PC-9 (cell line): ENCODE measurements around the gene MECR. TPM values are rescaled to one million over a fixed set of nuclear protein-coding genes. Genes with fewer than 3 reads are reported as not detected.

Experiments
- BruUV-seq: library from RNA; stranded (reverse); fragments of 400-500 nt; replicated peaks from 2 replicates; lab custom pipeline; 2021; lab: Mats Ljungman, UMichigan
- CTCF ChIA-PET: fragments of 300-600 bp; sonication (Branson Sonifier 250); formaldehyde crosslinking; loops from one replicate; lab custom pipeline; 2022; ENCODE audit warnings: antibody characterized with exemption; lab: Charles Lee
- POLR2A ChIA-PET: fragments of 300-600 bp; sonication (Branson Sonifier 250); formaldehyde crosslinking; loops from one replicate; lab custom pipeline; 2022; ENCODE audit warnings: antibody characterized with exemption; ENCODE audit not compliant: unreplicated experiment; lab: Charles Lee
- DNase-seq, 2 experiments: peaks; one replicate each; pipeline versions ENCODE4 v3.0.0 to v3.0.0-alpha.2; 2015 to 2022; ENCODE audit warnings: mixed read lengths in 1 of 2
- H2AFZ ChIP-seq: fragments of 200-600 bp; sonication (generic); 2 replicates; pipeline ENCODE4 v1.8.1; 2017; ENCODE audit warnings: antibody characterized with exemption
- H3F3A ChIP-seq: fragments of 200-600 bp; sonication (generic); 2 replicates; pipeline ENCODE4 v1.8.1; 2017; ENCODE audit warnings: antibody characterized with exemption, mild to moderate bottlenecking, low read depth; ENCODE audit not compliant: insufficient read depth
- H3K27ac ChIP-seq: fragments of 200-600 bp; sonication (generic); 2 replicates; pipeline ENCODE4 v1.6.1; 2016; ENCODE audit warnings: mixed run types
- H3K27me3 ChIP-seq: fragments of 200-600 bp; sonication (generic); 2 replicates; pipeline ENCODE4 v1.6.1; 2016; ENCODE audit warnings: low read depth, mixed run types; ENCODE audit not compliant: insufficient read depth
- H3K36me3 ChIP-seq: fragments of 200-600 bp; sonication (generic); 2 replicates; pipeline ENCODE4 v1.6.1; 2016; ENCODE audit warnings: low read depth, mixed run types
- H3K4me1 ChIP-seq: fragments of 200-600 bp; sonication (generic); replicated peaks from 2 replicates; pipeline ENCODE4 v1.6.1; 2016; ENCODE audit warnings: mixed run types; ENCODE audit not compliant: insufficient read depth
- H3K4me2 ChIP-seq: fragments of 200-600 bp; sonication (generic); 2 replicates; pipeline ENCODE4 v1.6.1; 2017; ENCODE audit warnings: mixed run types
- H3K4me3 ChIP-seq: fragments of 200-600 bp; sonication (generic); 2 replicates; pipeline ENCODE4 v1.6.1; 2016; ENCODE audit warnings: mixed run types
- H3K79me2 ChIP-seq: fragments of 200-600 bp; sonication (generic); 2 replicates; pipeline ENCODE4 v1.6.1; 2017; ENCODE audit warnings: low read depth, mixed run types
- H3K9me2 ChIP-seq: fragments of 200-600 bp; sonication (generic); 2 replicates; pipeline ENCODE4 v1.8.1; 2017; ENCODE audit warnings: mild to moderate bottlenecking; ENCODE audit not compliant: insufficient read depth
- H3K9me3 ChIP-seq: fragments of 200-600 bp; sonication (generic); 2 replicates; pipeline ENCODE4 v1.8.1; 2016; ENCODE audit warnings: low read depth; ENCODE audit not compliant: insufficient read depth
- H4K20me1 ChIP-seq: fragments of 200-600 bp; sonication (generic); 2 replicates; pipeline ENCODE4 v1.8.1; 2017; ENCODE audit not compliant: insufficient read depth
- EZH2 ChIP-seq: fragments of 200-600 bp; sonication (generic); IDR thresholded peaks from 2 replicates; pipeline ENCODE4 v1.8.0; 2017; ENCODE audit warnings: antibody characterized with exemption, low read depth
- intact Hi-C: fragments of 100-400 bp; cut with micrococcal nuclease; formaldehyde crosslinking; loops from one replicate; pipeline ENCODE4 v1.10.0; 2022; ENCODE audit not compliant: unreplicated experiment
- total RNA-seq: library from RNA; stranded (reverse); gene quantifications from 2 replicates; pipeline ENCODE4 v1.2.3, GENCODE V29; 2021
- TF ChIP-seq, protein P1 (sequence below): fragments of 200-600 bp; sonication (generic); conservative IDR thresholded peaks from 2 replicates; pipeline ENCODE4 v1.6.1; 2017; ENCODE audit warnings: mixed run types, antibody characterized with exemption, mild to moderate bottlenecking, moderate library complexity

The MECR gene
- total RNA-seq, 1 experiment from 2014 or later = 46.4 TPM

DNA sequence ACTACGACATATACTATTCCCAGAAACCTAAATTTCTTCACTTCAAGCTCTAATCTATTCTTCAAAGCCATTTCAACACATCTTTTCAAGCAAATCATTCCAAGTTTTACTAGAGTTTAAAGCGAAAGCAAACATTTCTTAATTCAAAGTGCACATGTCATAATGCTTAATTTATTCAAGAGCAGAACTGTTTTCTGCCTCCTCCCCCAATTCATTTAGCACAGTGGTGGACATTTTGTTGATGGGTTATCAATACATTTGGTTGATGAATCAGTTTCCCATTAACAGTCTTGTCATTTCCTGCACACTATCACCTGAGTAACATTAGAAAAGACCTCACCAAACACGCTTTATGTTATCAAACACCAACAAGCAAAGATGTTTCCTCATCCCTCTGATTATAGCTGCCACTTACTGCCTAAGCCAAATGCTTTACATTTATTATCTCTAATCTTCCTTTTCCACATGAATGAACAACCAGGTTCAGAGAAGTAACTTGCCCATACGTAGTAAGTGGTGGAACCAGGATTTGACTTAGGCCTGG lies 51.0 kb downstream of the MECR start:
- no TSS peak for BruUV-seq
- Histone ChIP-seq H2AFZ (no peak overlapping the region), H3F3A (peaks cover 14% of the 10 kb centered on the region; the same call in 1 of the 2 replicates), H3K36me3 (peaks cover 8% of the 10 kb centered on the region; the same call in 1 of the 2 replicates), H3K27ac (no peak overlapping the region), H3K27me3 (no peaks in the 10 kb centered on the region), H4K20me1 (peaks cover 55% of the 10 kb centered on the region), H3K9me3 (no peaks in the 10 kb centered on the region), H3K4me3 (peak overlapping the region; percentile 92; the same call in 1 of the 2 replicates), H3K4me1 (peaks cover 24% of the 10 kb centered on the region), H3K9me2 (no peaks in the 10 kb centered on the region), H3K4me2 (peak overlapping the region; percentile 92), H3K79me2 (peaks cover 67% of the 10 kb centered on the region)
- TF ChIP-seq EZH2 = no peak
- TF ChIP-seq, protein P1, sequence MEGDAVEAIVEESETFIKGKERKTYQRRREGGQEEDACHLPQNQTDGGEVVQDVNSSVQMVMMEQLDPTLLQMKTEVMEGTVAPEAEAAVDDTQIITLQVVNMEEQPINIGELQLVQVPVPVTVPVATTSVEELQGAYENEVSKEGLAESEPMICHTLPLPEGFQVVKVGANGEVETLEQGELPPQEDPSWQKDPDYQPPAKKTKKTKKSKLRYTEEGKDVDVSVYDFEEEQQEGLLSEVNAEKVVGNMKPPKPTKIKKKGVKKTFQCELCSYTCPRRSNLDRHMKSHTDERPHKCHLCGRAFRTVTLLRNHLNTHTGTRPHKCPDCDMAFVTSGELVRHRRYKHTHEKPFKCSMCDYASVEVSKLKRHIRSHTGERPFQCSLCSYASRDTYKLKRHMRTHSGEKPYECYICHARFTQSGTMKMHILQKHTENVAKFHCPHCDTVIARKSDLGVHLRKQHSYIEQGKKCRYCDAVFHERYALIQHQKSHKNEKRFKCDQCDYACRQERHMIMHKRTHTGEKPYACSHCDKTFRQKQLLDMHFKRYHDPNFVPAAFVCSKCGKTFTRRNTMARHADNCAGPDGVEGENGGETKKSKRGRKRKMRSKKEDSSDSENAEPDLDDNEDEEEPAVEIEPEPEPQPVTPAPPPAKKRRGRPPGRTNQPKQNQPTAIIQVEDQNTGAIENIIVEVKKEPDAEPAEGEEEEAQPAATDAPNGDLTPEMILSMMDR = no peak
- POLR2A ChIA-PET = interaction anchor here (0.5 to 0.6 kb wide), 2 partner anchors 19 to 28 kb away, joined by 3 read pairs; no protein-coding TSS in a partner anchor
- intact Hi-C loops = no loop called here
- peak in 1 of 2 experiments; percentile 47 for DNase-seq
- CTCF ChIA-PET = interaction anchor here (0.7 kb wide), 1 partner anchor 298 kb away, joined by 3 read pairs; no protein-coding TSS in a partner anchor

DNA sequence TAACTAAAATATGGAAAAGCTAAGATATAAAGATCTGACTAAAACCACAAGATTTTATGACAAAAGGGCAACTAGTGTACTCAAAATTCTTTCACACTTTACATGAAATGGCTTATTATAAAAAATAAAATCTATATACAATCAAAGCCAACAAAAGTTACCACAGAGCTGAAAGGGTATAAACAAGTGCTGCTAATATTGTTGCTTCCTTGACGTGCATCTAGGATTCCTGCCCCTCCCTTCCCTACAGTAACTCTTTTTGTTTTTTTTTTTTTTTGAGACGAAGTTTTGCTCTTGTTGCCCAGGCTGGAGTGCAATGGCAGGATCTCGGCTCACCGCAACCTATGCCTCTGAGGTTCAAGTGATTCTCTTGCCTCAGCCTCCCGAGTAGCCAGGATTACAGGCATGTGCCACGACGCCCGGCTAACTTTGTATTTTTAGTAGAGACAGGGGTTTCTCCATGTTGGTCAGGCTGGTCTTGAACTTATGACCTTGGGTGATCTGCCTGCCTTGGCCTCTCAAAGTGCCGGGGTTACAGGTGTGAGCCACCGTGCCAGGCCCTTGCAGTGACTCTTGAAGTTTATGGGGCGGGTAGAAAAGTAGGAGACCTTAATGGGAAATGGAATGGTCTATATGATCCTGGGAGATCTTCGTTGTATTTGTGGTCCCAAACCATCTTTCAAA lies 53.6 kb downstream of the MECR start:
- H3K4me3 ChIP-seq = no peak overlapping the region
- intact Hi-C loops = no loop called here
- no peaks in the 10 kb centered on the region for H3K9me3 ChIP-seq
- H3K27me3 ChIP-seq = no peaks in the 10 kb centered on the region
- H3K4me1 ChIP-seq = peaks cover 17% of the 10 kb centered on the region
- BruUV-seq = no TSS peak
- no peak overlapping the region for H3K4me2 ChIP-seq
- peaks cover 12% of the 10 kb centered on the region; the same call in 1 of the 2 replicates for H3F3A ChIP-seq
- H3K27ac ChIP-seq = no peak overlapping the region
- H3K79me2 ChIP-seq = peaks cover 90% of the 10 kb centered on the region
- DNase-seq = no peak
- peaks cover 78% of the 10 kb centered on the region for H4K20me1 ChIP-seq
- no peak overlapping the region for H2AFZ ChIP-seq
- ChIA-PET CTCF (no interaction called here), POLR2A (interaction anchor here (0.6 kb wide), 1 partner anchor 343 kb away, joined by 5 read pairs; no protein-coding TSS in a partner anchor)
- H3K36me3 ChIP-seq = peaks cover 8% of the 10 kb centered on the region; the same call in 1 of the 2 replicates
- H3K9me2 ChIP-seq = no peaks in the 10 kb centered on the region
- TF ChIP-seq, protein P1 = no peak
- TF ChIP-seq EZH2 = no peak

DNA sequence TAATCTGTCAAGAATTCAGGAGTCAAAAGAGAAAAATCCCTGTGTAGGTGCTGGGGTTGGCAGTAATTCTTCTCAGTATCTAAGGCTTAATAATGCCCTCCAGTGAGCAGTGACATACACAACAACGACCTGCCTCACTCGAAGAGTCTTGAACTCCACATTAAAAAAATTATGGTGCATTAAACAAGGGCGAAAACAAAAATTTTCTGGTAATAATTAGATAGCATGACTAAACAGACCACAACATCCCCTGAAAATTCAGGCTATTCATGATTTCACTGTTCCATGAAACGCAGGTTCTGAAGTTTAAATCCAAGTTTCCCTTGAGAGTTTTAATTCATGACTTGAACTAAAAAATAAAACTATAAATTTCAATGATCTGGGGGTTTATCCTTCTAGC lies 54.2 kb downstream of the MECR start:
- H3K4me2 ChIP-seq = no peak overlapping the region
- peaks cover 84% of the 10 kb centered on the region for H4K20me1 ChIP-seq
- intact Hi-C loops = no loop called here

More for the DNA sequence above, 54.2 kb downstream of the MECR start:
- Histone ChIP-seq H3K79me2 (peaks cover 96% of the 10 kb centered on the region), H3K4me1 (peaks cover 17% of the 10 kb centered on the region), H3K9me2 (no peaks in the 10 kb centered on the region), H3K27ac (no peak overlapping the region), H3K27me3 (no peaks in the 10 kb centered on the region), H3K36me3 (peaks cover 8% of the 10 kb centered on the region; the same call in 1 of the 2 replicates), H3K4me3 (no peak overlapping the region), H3F3A (peaks cover 10% of the 10 kb centered on the region; the same call in 1 of the 2 replicates), H2AFZ (no peak overlapping the region), H3K9me3 (no peaks in the 10 kb centered on the region)
- no peak for DNase-seq
- CTCF ChIA-PET = no interaction called here
- no TSS peak for BruUV-seq
- POLR2A ChIA-PET = interaction anchor here (0.6 kb wide), 1 partner anchor 343 kb away, joined by 5 read pairs; no protein-coding TSS in a partner anchor
- TF ChIP-seq EZH2 = no peak
- TF ChIP-seq, protein P1 = no peak
